ENCODE measurements around the gene C17orf67. TPM values are rescaled to one million over a fixed set of nuclear protein-coding genes. Genes with fewer than 3 reads are reported as not detected.

Gene C17orf67
- total and polyA plus RNA-seq, 10 donors = 2.0 to 10.4 (median 4.4) TPM

DNA sequence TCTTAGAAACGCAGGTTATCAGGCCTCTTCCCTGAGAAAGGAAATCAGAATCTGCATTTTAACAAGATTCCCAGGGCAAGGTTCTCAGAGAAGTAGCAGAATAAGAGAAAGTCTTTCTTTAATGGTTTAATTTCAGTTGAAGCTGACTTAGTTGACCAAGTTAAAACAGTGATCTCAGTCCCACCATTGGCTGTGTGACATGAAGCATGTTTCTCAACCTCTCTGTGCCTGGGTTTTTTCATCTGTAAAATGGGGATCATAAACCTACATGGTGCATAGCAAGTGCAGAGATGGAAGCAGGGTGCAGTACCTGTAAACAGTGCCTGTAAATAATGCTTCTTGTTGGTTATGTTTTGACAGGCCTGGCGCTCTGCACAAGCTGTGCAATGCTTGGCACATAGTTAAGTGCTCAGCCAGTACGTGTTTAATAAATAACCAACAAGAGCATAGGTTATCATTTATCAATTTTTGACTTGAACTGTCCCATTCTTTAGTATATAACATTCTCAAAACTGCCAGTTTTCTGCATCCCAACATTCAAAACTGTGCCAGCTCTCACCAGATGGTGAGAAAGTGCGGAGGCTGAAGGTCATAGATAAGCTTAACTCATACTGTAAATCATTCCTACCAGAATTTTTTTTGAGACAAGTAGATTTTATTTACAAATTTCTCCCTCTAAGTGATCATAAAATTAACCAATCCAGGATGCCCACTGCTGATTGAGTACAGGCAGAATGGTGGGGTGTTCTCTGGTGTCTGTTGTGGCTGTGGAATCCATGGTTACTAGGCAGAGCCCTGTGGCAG is 6.9 kb downstream of the C17orf67 start:
- WGBS, 5 donors = 77 to 91% (median 86%) methylated on average over 4 of the region's 4 CpGs
- H3K27ac ChIP-seq = no peak overlapping the region
- H3K4me3 ChIP-seq = no peak overlapping the region
- no peaks in the 10 kb centered on the region for H3K27me3 ChIP-seq (replicated peaks in 1 of 7)
- no peaks in the 10 kb centered on the region for H3K9me3 ChIP-seq
- peaks cover 0 to 23% (median 0%) of the 10 kb centered on the region in 6 donors for H3K36me3 ChIP-seq
- intact Hi-C loops (cut with DNase I; ENCODE audit: low total_unique reads) = no loop called here
- no peak for DNase-seq
- H3K4me1 ChIP-seq = peaks cover 0 to 29% (median 16%) of the 10 kb centered on the region in 6 donors
- TF ChIP-seq POLR2A (IDR thresholded peaks at IDR 0.05) = no peak
- TF ChIP-seq POLR2AphosphoS5 (IDR thresholded peaks at IDR 0.05) = no peak
- TF ChIP-seq, protein P1, sequence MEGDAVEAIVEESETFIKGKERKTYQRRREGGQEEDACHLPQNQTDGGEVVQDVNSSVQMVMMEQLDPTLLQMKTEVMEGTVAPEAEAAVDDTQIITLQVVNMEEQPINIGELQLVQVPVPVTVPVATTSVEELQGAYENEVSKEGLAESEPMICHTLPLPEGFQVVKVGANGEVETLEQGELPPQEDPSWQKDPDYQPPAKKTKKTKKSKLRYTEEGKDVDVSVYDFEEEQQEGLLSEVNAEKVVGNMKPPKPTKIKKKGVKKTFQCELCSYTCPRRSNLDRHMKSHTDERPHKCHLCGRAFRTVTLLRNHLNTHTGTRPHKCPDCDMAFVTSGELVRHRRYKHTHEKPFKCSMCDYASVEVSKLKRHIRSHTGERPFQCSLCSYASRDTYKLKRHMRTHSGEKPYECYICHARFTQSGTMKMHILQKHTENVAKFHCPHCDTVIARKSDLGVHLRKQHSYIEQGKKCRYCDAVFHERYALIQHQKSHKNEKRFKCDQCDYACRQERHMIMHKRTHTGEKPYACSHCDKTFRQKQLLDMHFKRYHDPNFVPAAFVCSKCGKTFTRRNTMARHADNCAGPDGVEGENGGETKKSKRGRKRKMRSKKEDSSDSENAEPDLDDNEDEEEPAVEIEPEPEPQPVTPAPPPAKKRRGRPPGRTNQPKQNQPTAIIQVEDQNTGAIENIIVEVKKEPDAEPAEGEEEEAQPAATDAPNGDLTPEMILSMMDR (IDR thresholded peaks at IDR 0.05 in 8 of 11, conservative IDR thresholded peaks at IDR 0.05 in 3 of 11) = no peak

DNA sequence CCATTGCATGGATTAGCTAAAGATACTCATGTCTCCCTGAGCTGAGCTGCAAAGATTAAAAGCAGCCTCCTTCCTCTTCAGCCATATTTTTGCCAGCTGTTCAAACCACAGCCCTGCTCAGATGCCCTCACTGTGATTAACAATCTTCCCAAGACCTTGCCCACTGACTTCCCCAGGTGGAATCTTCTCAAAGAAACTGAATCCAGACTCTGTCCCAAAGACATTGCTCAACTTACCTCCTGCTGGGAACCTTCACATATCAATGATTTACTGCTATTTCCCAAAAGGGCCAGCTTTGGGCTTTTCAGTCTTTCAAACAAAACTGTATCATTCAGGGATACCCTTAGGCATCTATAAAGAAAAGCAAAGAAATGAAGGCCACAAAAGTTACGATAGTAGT is 9.2 kb downstream of the C17orf67 start:
- Histone ChIP-seq H3K27ac (no peak overlapping the region), H3K4me1 (peaks cover 1 to 27% (median 10%) of the 10 kb centered on the region in 6 donors), H3K4me3 (no peak overlapping the region), H3K36me3 (peaks cover 0 to 11% (median 0%) of the 10 kb centered on the region in 6 donors), H3K9me3 (no peaks in the 10 kb centered on the region), H3K27me3 (replicated peaks in 1 of 7) (no peaks in the 10 kb centered on the region)
- 92 to 100% (median 96%) methylated on average over 1 of the region's 1 CpG for WGBS, 5 donors
- DNase-seq = no peak
- TF ChIP-seq POLR2A (IDR thresholded peaks at IDR 0.05) = no peak
- TF ChIP-seq, protein P1 (IDR thresholded peaks at IDR 0.05 in 8 of 11, conservative IDR thresholded peaks at IDR 0.05 in 3 of 11) = no peak
- TF ChIP-seq POLR2AphosphoS5 (IDR thresholded peaks at IDR 0.05) = no peak
- intact Hi-C loops (cut with DNase I; ENCODE audit: low total_unique reads) = no loop called here

DNA sequence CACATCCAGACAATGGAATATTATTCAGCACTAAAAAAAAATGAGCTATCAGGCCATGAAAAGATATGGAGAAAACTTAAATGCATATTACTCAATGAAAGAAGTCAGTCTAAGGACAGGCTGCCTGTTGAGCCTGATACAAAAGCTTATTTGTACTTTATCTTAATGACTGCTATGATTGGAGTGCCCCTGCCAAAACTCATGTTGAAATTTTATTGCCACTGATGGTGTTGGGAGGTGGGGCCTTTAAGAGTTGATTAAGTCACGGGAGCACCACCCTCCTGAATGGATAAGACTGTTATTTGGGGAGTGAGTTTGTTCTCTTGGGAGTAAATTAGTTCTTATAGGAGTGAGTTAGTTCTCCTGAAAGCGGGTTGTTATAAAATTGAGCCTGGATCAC is 9.9 kb downstream of the C17orf67 start:
- no peak for DNase-seq
- intact Hi-C loops (cut with DNase I; ENCODE audit: low total_unique reads) = no loop called here
- TF ChIP-seq, protein P1 (IDR thresholded peaks at IDR 0.05 in 8 of 11, conservative IDR thresholded peaks at IDR 0.05 in 3 of 11) = no peak
- TF ChIP-seq POLR2A (IDR thresholded peaks at IDR 0.05) (no peak), POLR2AphosphoS5 (IDR thresholded peaks at IDR 0.05) (no peak)
- peak overlapping the region in 2 of 8 donors; percentile 60 to 78 for H3K27ac ChIP-seq
- peaks cover 3 to 30% (median 13%) of the 10 kb centered on the region in 6 donors for H3K4me1 ChIP-seq
- peaks cover 0 to 7% (median 0%) of the 10 kb centered on the region in 6 donors for H3K36me3 ChIP-seq
- no peaks in the 10 kb centered on the region for H3K27me3 ChIP-seq (replicated peaks in 1 of 7)
- 88 to 97% (median 89%) methylated on average over 2 of the region's 2 CpGs for WGBS, 5 donors
- H3K9me3 ChIP-seq = no peaks in the 10 kb centered on the region
- no peak overlapping the region for H3K4me3 ChIP-seq

DNA sequence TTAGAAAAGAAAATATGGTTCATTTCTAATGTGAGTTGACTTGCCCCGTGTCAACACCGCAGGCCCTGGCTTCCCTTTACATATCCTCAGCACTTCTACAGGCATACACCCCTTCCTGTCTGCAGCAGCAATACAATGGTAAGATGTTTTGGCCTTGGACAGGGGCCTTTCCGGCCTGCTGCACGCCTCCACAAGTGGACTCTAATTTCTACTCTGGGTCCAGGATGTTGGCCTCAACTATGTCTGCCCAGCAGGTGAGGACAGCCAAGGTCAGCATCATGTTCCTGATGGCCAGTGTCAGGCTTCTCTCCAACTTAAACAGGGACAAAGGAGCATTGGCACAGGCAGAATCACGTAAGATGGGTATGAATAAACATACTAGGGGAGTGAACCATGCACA is 11.0 kb downstream of the C17orf67 start:
- H3K4me1 ChIP-seq = peaks cover 3 to 30% (median 13%) of the 10 kb centered on the region in 6 donors
- H3K4me3 ChIP-seq = no peak overlapping the region
- peaks cover 0 to 2% (median 0%) of the 10 kb centered on the region in 6 donors for H3K36me3 ChIP-seq
- no peak for TF ChIP-seq POLR2A (IDR thresholded peaks at IDR 0.05)
- TF ChIP-seq POLR2AphosphoS5 (IDR thresholded peaks at IDR 0.05) = peak in 2 of 3 donors; percentile 72 to 77
- H3K9me3 ChIP-seq = no peaks in the 10 kb centered on the region
- peak overlapping the region in 7 of 8 donors; percentile 4 to 78 (median 58) for H3K27ac ChIP-seq
- 44 to 62% (median 54%) methylated on average over 5 of the region's 5 CpGs for WGBS, 5 donors
- no peaks in the 10 kb centered on the region for H3K27me3 ChIP-seq (replicated peaks in 1 of 7)
- intact Hi-C loops (cut with DNase I; ENCODE audit: low total_unique reads) = no loop called here
- DNase-seq = peak; percentile 64

Measured in spleen (tissue), 11 donors.